Measurements from ENCODE around the gene STXBP5L. TPM values are rescaled to one million over a fixed set of nuclear protein-coding genes. Genes with fewer than 3 reads are reported as not detected.
"Not testable (repeated sequence)": the region's sequence is repeated elsewhere in the genome, so short reads cannot be mapped to it uniquely, and the experiment has no call there.

STXBP5L gene
- total RNA-seq, 1 experiment from 2014 or later: not detected

DNA sequence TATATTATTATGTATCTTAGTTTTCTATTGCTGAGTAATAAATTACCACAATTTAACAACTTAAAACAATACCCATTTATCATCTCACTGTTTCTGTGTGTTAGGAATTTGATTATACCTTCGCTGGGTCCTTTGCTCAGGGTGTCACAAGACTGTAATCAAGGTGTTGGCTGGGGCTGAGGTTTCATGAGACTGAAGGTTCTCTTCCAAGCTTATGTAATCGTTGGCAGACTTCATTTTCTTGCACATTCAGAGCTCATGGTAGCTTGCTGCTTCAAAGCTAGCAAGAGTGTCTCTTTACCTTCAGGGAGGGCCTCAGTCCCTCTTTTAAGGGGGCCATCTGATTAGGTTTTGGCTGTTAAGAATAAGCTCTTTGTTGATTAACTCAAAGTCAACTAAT is 344.7 kb downstream of the STXBP5L start:
- Histone ChIP-seq H3K9ac (ENCODE audit: low read length) (no peak overlapping the region), H3K4me2 (ENCODE audit: low read depth, low read length, poor library complexity, severe bottlenecking) (no peak overlapping the region), H3K36me3 (ENCODE audit: insufficient read depth, low read length) (no peaks in the 10 kb centered on the region), H3K27ac (ENCODE audit: low read length) (no peak overlapping the region), H3K79me2 (ENCODE audit: low read length) (no peaks in the 10 kb centered on the region), H2AFZ (ENCODE audit: low read length) (no peak overlapping the region), H3K4me1 (ENCODE audit: low read length) (no peaks in the 10 kb centered on the region), H3K9me2 (replicated peaks; ENCODE audit: insufficient read depth, low read length) (no peaks in the 10 kb centered on the region), H3K4me3 (ENCODE audit: low read length) (no peak overlapping the region), H3K27me3 (ENCODE audit: low read length) (no peaks in the 10 kb centered on the region), H3K9me3 (ENCODE audit: low read length) (no peaks in the 10 kb centered on the region), H4K20me1 (ENCODE audit: insufficient read depth, low read depth, low read length) (no peaks in the 10 kb centered on the region)
- no peak for DNase-seq

DNA sequence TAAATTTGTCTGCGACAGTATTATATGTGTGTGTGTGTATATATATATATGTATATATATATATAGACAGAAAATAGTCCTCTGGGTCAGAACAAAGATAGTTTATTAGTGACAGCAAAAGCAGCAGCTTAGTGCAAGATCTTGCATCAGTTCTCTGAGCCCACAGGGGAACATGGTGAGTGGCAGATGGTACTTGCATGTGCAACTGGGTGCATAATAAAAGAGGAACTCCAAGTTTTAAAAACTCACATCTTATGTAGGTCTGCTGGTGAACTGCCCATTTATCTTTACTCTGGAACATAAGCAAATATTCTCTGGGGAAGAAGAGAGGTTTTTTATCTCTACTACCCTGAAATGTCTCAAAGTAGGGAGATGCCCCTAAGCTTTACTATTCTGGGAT is 361.4 kb downstream of the STXBP5L start:
- peak; percentile 92 for DNase-seq
- Histone ChIP-seq H3K9ac (ENCODE audit: low read length) (no peak overlapping the region), H3K27ac (ENCODE audit: low read length) (peak overlapping the region; percentile 67), H3K79me2 (ENCODE audit: low read length) (no peaks in the 10 kb centered on the region), H3K4me2 (ENCODE audit: low read depth, low read length, poor library complexity, severe bottlenecking) (peak overlapping the region; percentile 61), H3K27me3 (ENCODE audit: low read length) (peaks cover 2% of the 10 kb centered on the region; the same call in 1 of the 2 replicates), H3K9me3 (ENCODE audit: low read length) (peaks cover 8% of the 10 kb centered on the region; the same call in 1 of the 2 replicates), H2AFZ (ENCODE audit: low read length) (no peak overlapping the region), H3K9me2 (replicated peaks; ENCODE audit: insufficient read depth, low read length) (no peaks in the 10 kb centered on the region), H3K36me3 (ENCODE audit: insufficient read depth, low read length) (no peaks in the 10 kb centered on the region), H3K4me3 (ENCODE audit: low read length) (peak overlapping the region; percentile 13), H4K20me1 (ENCODE audit: insufficient read depth, low read depth, low read length) (no peaks in the 10 kb centered on the region), H3K4me1 (ENCODE audit: low read length) (peaks cover 23% of the 10 kb centered on the region)

DNA sequence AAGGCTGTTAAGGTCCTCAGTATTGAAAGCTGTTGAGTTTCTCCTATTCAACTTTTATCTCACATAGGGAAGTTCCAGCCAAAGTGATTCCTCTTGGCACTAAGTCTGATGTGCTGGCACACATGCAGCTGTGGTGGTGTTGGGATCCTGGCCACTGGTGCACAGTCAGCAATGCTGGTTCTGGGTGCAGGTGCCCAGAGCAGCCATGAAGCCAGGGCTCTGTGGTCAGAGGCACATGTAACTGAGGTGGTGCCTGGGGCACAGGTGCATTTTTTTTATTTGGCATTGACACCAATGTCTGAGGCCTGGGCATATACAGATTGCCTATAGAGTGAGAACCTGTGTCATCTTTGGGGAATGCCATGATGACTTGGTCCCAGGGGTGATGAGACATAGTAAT is 366.4 kb downstream of the STXBP5L start:
- no peak overlapping the region for H3K27ac ChIP-seq (ENCODE audit: low read length)
- no peaks in the 10 kb centered on the region for H3K36me3 ChIP-seq (ENCODE audit: insufficient read depth, low read length)
- no peaks in the 10 kb centered on the region for H3K79me2 ChIP-seq (ENCODE audit: low read length)
- H3K4me1 ChIP-seq (ENCODE audit: low read length): peaks cover 13% of the 10 kb centered on the region
- H2AFZ ChIP-seq (ENCODE audit: low read length): no peak overlapping the region
- H3K4me2 ChIP-seq (ENCODE audit: low read depth, low read length, poor library complexity, severe bottlenecking): no peak overlapping the region
- H3K4me3 ChIP-seq (ENCODE audit: low read length): no peak overlapping the region
- H3K27me3 ChIP-seq (ENCODE audit: low read length): peaks cover 2% of the 10 kb centered on the region; the same call in 1 of the 2 replicates
- H3K9ac ChIP-seq (ENCODE audit: low read length): no peak overlapping the region
- H3K9me2 ChIP-seq (replicated peaks; ENCODE audit: insufficient read depth, low read length): no peaks in the 10 kb centered on the region
- peaks cover 8% of the 10 kb centered on the region; the same call in 1 of the 2 replicates for H3K9me3 ChIP-seq (ENCODE audit: low read length)
- no peak for DNase-seq
- no peaks in the 10 kb centered on the region for H4K20me1 ChIP-seq (ENCODE audit: insufficient read depth, low read depth, low read length)

DNA sequence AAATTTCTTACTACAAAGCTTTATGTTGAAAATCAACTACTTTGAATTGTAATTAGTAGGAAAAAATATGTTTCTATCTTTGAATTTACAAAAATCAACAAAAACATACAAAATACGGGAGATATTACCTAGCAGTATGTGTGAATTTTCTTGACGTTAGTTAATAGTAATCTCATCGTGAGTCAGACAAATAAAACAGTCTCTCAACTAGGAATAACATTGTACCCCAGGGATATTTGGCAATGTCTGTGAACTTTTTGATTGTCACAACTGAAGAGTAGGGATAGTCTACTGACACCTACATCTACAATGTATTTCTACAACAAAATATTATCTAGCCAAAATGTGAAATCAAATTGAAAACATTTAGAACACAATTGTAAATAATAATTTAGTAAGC is 387.4 kb downstream of the STXBP5L start:
- Histone ChIP-seq H3K36me3 (ENCODE audit: insufficient read depth, low read length) (no peaks in the 10 kb centered on the region), H3K9ac (ENCODE audit: low read length) (no peak overlapping the region), H3K9me2 (replicated peaks; ENCODE audit: insufficient read depth, low read length) (no peaks in the 10 kb centered on the region), H3K4me2 (ENCODE audit: low read depth, low read length, poor library complexity, severe bottlenecking) (no peak overlapping the region), H3K27ac (ENCODE audit: low read length) (no peak overlapping the region), H3K27me3 (ENCODE audit: low read length) (no peaks in the 10 kb centered on the region), H3K4me1 (ENCODE audit: low read length) (no peaks in the 10 kb centered on the region), H4K20me1 (ENCODE audit: insufficient read depth, low read depth, low read length) (no peaks in the 10 kb centered on the region), H2AFZ (ENCODE audit: low read length) (no peak overlapping the region), H3K9me3 (ENCODE audit: low read length) (no peaks in the 10 kb centered on the region), H3K4me3 (ENCODE audit: low read length) (no peak overlapping the region), H3K79me2 (ENCODE audit: low read length) (no peaks in the 10 kb centered on the region)
- no peak for DNase-seq

DNA sequence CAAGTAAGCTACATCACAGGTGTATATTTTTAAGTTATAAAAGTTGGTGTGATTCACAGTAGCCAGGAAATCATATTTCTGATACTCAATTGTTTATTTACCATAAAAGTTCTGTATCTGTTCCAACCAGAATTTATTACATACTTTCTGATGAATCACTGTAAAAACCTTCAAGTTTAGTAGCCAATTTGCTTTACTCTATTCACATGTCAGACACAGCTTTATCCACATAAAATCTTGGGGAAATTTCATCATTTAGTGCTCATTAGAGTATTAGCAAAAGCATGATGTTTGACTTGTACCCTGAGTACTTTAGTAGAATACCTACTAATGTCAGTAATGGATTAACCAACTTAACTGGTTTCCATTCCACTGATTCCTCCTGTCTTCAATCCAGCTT is 388.0 kb downstream of the STXBP5L start:
- no peak for DNase-seq

DNA sequence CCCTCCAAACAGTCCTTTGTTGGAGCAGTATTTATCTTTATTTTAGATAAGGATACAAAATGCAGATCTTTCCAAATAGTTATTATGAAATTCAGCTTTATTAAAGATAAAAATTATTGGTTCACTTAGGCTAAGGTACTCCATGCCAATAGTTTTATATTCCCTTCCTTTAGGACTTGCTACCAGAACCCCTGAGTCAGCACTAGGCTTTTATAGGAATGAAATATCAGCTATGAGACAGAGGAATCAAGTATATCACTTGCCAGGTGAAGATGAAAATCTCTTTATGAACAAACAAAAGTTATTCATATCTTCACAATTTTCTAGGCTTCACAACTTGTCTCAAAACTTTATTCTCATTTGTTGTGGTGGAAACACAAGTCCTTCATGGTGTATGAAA is 416.3 kb downstream of the STXBP5L start:
- H3K79me2 ChIP-seq (ENCODE audit: low read length): no peaks in the 10 kb centered on the region
- H2AFZ ChIP-seq (ENCODE audit: low read length): no peak overlapping the region
- no peaks in the 10 kb centered on the region for H3K36me3 ChIP-seq (ENCODE audit: insufficient read depth, low read length)
- H3K27ac ChIP-seq (ENCODE audit: low read length): no peak overlapping the region
- no peak overlapping the region for H3K4me2 ChIP-seq (ENCODE audit: low read depth, low read length, poor library complexity, severe bottlenecking)
- H3K9me2 ChIP-seq (replicated peaks; ENCODE audit: insufficient read depth, low read length): no peaks in the 10 kb centered on the region
- H3K27me3 ChIP-seq (ENCODE audit: low read length): no peaks in the 10 kb centered on the region
- no peaks in the 10 kb centered on the region for H3K4me1 ChIP-seq (ENCODE audit: low read length)
- no peak overlapping the region for H3K9ac ChIP-seq (ENCODE audit: low read length)
- DNase-seq: no peak
- H3K9me3 ChIP-seq (ENCODE audit: low read length): no peaks in the 10 kb centered on the region
- H3K4me3 ChIP-seq (ENCODE audit: low read length): no peak overlapping the region
- no peaks in the 10 kb centered on the region for H4K20me1 ChIP-seq (ENCODE audit: insufficient read depth, low read depth, low read length)

More for the DNA sequence above, 388.0 kb downstream of the STXBP5L start:
- Histone ChIP-seq H4K20me1 (ENCODE audit: insufficient read depth, low read depth, low read length) (no peaks in the 10 kb centered on the region), H3K27me3 (ENCODE audit: low read length) (no peaks in the 10 kb centered on the region), H3K9ac (ENCODE audit: low read length) (no peak overlapping the region), H3K27ac (ENCODE audit: low read length) (no peak overlapping the region), H2AFZ (ENCODE audit: low read length) (no peak overlapping the region), H3K4me3 (ENCODE audit: low read length) (no peak overlapping the region), H3K4me2 (ENCODE audit: low read depth, low read length, poor library complexity, severe bottlenecking) (no peak overlapping the region), H3K9me2 (replicated peaks; ENCODE audit: insufficient read depth, low read length) (no peaks in the 10 kb centered on the region), H3K79me2 (ENCODE audit: low read length) (no peaks in the 10 kb centered on the region), H3K9me3 (ENCODE audit: low read length) (no peaks in the 10 kb centered on the region), H3K36me3 (ENCODE audit: insufficient read depth, low read length) (no peaks in the 10 kb centered on the region), H3K4me1 (ENCODE audit: low read length) (no peaks in the 10 kb centered on the region)

DNA sequence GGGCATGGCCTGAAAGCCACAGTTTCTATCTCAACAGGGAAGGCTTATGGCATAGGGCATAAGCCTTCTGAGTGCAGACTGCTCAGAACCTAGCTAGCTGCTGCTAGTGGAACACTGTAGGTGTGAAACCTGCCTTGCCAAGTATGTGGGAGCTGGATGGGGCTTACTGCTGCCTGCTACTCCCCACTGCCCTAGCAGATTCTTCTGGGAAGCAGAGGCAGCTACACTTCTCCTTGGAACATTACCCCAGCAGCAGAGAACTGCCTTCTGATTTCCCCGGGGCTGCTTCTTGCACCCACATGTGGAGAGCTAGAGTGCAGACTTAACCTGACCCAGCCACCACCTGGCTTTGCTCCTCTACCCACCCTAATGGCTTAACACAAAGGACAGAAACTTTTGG is 422.1 kb downstream of the STXBP5L start:
- H3K4me1 ChIP-seq (ENCODE audit: low read length): no peaks in the 10 kb centered on the region

DNA sequence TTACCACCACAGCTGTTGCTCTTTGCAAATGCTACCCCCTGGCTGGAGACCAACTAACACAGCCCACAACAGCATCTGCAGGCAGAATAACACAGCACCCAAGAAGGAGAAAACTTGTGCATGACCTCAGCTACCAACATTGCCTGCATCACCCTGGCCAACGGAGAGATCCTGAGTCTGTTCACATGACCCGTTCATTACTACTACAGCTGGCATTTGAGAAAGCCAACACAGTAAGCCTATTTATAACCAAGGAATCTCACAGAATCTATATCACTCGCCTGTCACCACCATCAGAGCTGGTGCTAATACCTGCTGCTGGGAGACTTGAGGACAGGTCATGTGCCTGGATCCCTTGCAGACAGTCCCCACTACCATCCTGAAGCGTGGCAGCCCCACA is 422.6 kb downstream of the STXBP5L start:
- Histone ChIP-seq H3K36me3 (ENCODE audit: insufficient read depth, low read length) (no peaks in the 10 kb centered on the region), H2AFZ (ENCODE audit: low read length) (no peak overlapping the region), H3K9me2 (replicated peaks; ENCODE audit: insufficient read depth, low read length) (no peaks in the 10 kb centered on the region), H3K79me2 (ENCODE audit: low read length) (no peaks in the 10 kb centered on the region), H3K9ac (ENCODE audit: low read length) (no peak overlapping the region), H4K20me1 (ENCODE audit: insufficient read depth, low read depth, low read length) (no peaks in the 10 kb centered on the region), H3K4me1 (ENCODE audit: low read length) (no peaks in the 10 kb centered on the region; the same call in 1 of the 2 replicates), H3K4me3 (ENCODE audit: low read length) (no peak overlapping the region), H3K4me2 (ENCODE audit: low read depth, low read length, poor library complexity, severe bottlenecking) (no peak overlapping the region), H3K27ac (ENCODE audit: low read length) (no peak overlapping the region), H3K9me3 (ENCODE audit: low read length) (no peaks in the 10 kb centered on the region), H3K27me3 (ENCODE audit: low read length) (peaks cover 2% of the 10 kb centered on the region; the same call in 1 of the 2 replicates)
- DNase-seq: no peak

More for the DNA sequence above, 422.1 kb downstream of the STXBP5L start:
- Histone ChIP-seq H3K4me3 (ENCODE audit: low read length) (no peak overlapping the region), H3K79me2 (ENCODE audit: low read length) (no peaks in the 10 kb centered on the region), H3K27ac (ENCODE audit: low read length) (no peak overlapping the region), H3K27me3 (ENCODE audit: low read length) (peaks cover 2% of the 10 kb centered on the region; the same call in 1 of the 2 replicates), H3K9me2 (replicated peaks; ENCODE audit: insufficient read depth, low read length) (no peaks in the 10 kb centered on the region), H4K20me1 (ENCODE audit: insufficient read depth, low read depth, low read length) (no peaks in the 10 kb centered on the region), H3K9ac (ENCODE audit: low read length) (no peak overlapping the region), H3K9me3 (ENCODE audit: low read length) (no peaks in the 10 kb centered on the region), H3K36me3 (ENCODE audit: insufficient read depth, low read length) (no peaks in the 10 kb centered on the region), H2AFZ (ENCODE audit: low read length) (no peak overlapping the region), H3K4me2 (ENCODE audit: low read depth, low read length, poor library complexity, severe bottlenecking) (no peak overlapping the region)
- DNase-seq: no peak

DNA sequence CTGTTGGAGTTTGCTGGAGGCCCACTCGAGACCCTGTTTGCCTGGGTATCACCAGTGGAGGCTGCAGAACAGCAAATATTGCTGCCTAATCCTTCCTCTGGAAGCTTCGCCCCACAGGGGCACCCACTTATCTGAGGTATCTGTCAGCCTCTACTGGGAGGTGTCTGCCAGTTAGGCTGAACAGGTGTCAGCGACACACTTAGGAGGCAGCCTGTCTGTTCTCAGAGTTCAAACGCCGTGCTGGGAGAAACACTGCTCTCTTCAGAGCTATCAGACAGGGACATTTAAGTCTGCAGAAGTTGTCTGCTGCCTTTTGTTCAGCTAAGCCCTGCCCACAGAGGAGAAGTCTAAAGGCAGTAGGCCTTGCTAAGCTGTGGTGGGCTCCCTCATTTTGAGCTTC is 448.0 kb downstream of the STXBP5L start:
- DNase-seq; H3K36me3 ChIP-seq (ENCODE audit: insufficient read depth, low read length); H3K9me2 ChIP-seq (replicated peaks; ENCODE audit: insufficient read depth, low read length); H3K4me1 ChIP-seq (ENCODE audit: low read length); H3K27ac ChIP-seq (ENCODE audit: low read length); H2AFZ ChIP-seq (ENCODE audit: low read length); H3K9me3 ChIP-seq (ENCODE audit: low read length); H3K9ac ChIP-seq (ENCODE audit: low read length); H3K4me3 ChIP-seq (ENCODE audit: low read length); H4K20me1 ChIP-seq (ENCODE audit: insufficient read depth, low read depth, low read length); H3K79me2 ChIP-seq (ENCODE audit: low read length); H3K27me3 ChIP-seq (ENCODE audit: low read length); H3K4me2 ChIP-seq (ENCODE audit: low read depth, low read length, poor library complexity, severe bottlenecking): not testable (repeated sequence)

All from Karpas-422 (cell line).